ENCODE data around the gene KIAA0232.

- TF ChIP-seq CTCF (conservative IDR thresholded peaks at IDR 0.05; ENCODE audit: low read depth, low read length) (no peak), EZH2 (IDR thresholded peaks at IDR 0.05; ENCODE audit: low read length, unreplicated experiment) (no peak), EZH2phosphoT487 (IDR thresholded peaks at IDR 0.05; ENCODE audit: borderline replicate concordance, low read length) (no peak)
Measured at GRCh38 chr4:6752486-6752829, 30.1 kb upstream of the KIAA0232 start.
